HepG2 (cell line): ENCODE data around the gene VSX1. TPM values are rescaled to one million over a fixed set of nuclear protein-coding genes. Genes with fewer than 3 reads are reported as not detected.
A peak's percentile ranks its signal among the peaks of the same experiment; 100 is the strongest.

Source experiments
- CEBPB ChIP-seq: IDR thresholded peaks from 2 replicates; pipeline ENCODE4 v1.6.1; 2011; ENCODE audit warnings: low read depth, low read length, improper control_type of control experiment, borderline replicate concordance
- CEBPG ChIP-seq: IDR thresholded peaks from 2 replicates; pipeline ENCODE4 v1.6.1; 2016
- CREM ChIP-seq, 2 experiments: sonication (generic) in 1 of 2; formaldehyde crosslinking in 1 of 2; IDR thresholded peaks; 2 replicates each; pipeline versions ENCODE4 v1.4.0 to v1.6.1; 2016 to 2020; ENCODE audit warnings: antibody characterized with exemption in 1 of 2, mild to moderate bottlenecking in 1 of 2, missing genetic modification reagents in 1 of 2
- FOXK1 ChIP-seq: sonication (generic); formaldehyde crosslinking; IDR thresholded peaks from 2 replicates; pipeline ENCODE4 v1.4.0; 2020; ENCODE audit warnings: low read depth, missing genetic modification reagents, borderline replicate concordance
- HNF4A ChIP-seq: sonication (generic); formaldehyde crosslinking; IDR thresholded peaks from 2 replicates; pipeline ENCODE4 v1.4.0; 2020; ENCODE audit warnings: missing genetic modification reagents
- JDP2 ChIP-seq: sonication (generic); formaldehyde crosslinking; IDR thresholded peaks from 2 replicates; pipeline ENCODE4 v1.8.1; 2022; ENCODE audit warnings: missing genetic modification reagents, borderline replicate concordance
- MAF1 ChIP-seq: sonication (generic); formaldehyde crosslinking; IDR thresholded peaks from 2 replicates; pipeline ENCODE4 v1.5.0; 2020; ENCODE audit warnings: missing genetic modification reagents, borderline replicate concordance
- RAD21 ChIP-seq: fragments of 450-650 bp; formaldehyde crosslinking; IDR thresholded peaks from 2 replicates; pipeline ENCODE4 v1.5.0; 2020; ENCODE audit warnings: mild to moderate bottlenecking
- RARA ChIP-seq: IDR thresholded peaks from 2 replicates; pipeline ENCODE4 v1.6.1; 2016; ENCODE audit warnings: missing genetic modification reagents, missing compliant biosample characterization
- SIX1 ChIP-seq: sonication (generic); formaldehyde crosslinking; IDR thresholded peaks from 2 replicates; pipeline ENCODE4 v1.4.0; 2020; ENCODE audit warnings: missing genetic modification reagents, borderline replicate concordance
- ZNF24 ChIP-seq: fragments of 450-650 bp; IDR thresholded peaks from 2 replicates; pipeline ENCODE4 v1.6.1; 2017; ENCODE audit warnings: antibody characterized with exemption, mild to moderate bottlenecking
- ZNF547 ChIP-seq: sonication (generic); formaldehyde crosslinking; IDR thresholded peaks from 2 replicates; pipeline ENCODE4 v1.5.1; 2020; ENCODE audit warnings: mild to moderate bottlenecking, missing genetic modification reagents
- ZNF557 ChIP-seq: sonication (generic); formaldehyde crosslinking; IDR thresholded peaks from 2 replicates; pipeline ENCODE4 v1.4.0; 2020; ENCODE audit warnings: missing genetic modification reagents
- ZNF572 ChIP-seq: sonication (generic); formaldehyde crosslinking; IDR thresholded peaks from 2 replicates; pipeline ENCODE4 v1.5.1; 2020; ENCODE audit warnings: mild to moderate bottlenecking, missing genetic modification reagents
- ZNF670 ChIP-seq: sonication (generic); formaldehyde crosslinking; IDR thresholded peaks from 2 replicates; pipeline ENCODE4 v1.8.0; 2022; ENCODE audit warnings: mild to moderate bottlenecking, missing genetic modification reagents, borderline replicate concordance
- ZNF703 ChIP-seq: sonication (generic); formaldehyde crosslinking; IDR thresholded peaks from 2 replicates; pipeline ENCODE4 v1.5.1; 2020; ENCODE audit warnings: missing genetic modification reagents, mild to moderate bottlenecking, moderate library complexity, borderline replicate concordance
- ZNF773 ChIP-seq: sonication (generic); formaldehyde crosslinking; IDR thresholded peaks from 2 replicates; pipeline ENCODE4 v1.4.0; 2020; ENCODE audit warnings: missing genetic modification reagents, borderline replicate concordance
- polyA plus RNA-seq, 8 experiments: library from polyadenylated mRNA; depleted of rRNA in 3 of 8; stranded (reverse) in 7 of 8; unstranded in 1 of 8; fragments of >200 nt; fragmentation: Illumina TruSeq in 4 of 8; extraction: Trizol in 4 of 8; gene quantifications; 2 replicates each; pipeline versions ENCODE4 v1.2.1 to v1.2.3, GENCODE V29; 2011 to 2016; ENCODE audit warnings: low read depth in 4 of 8, missing spikeins in 1 of 8, mixed read lengths in 1 of 8; ENCODE audit not compliant: insufficient read depth in 1 of 8
- total RNA-seq, 5 experiments: library from RNA; depleted of rRNA; stranded (reverse); fragments of >200 nt; fragmentation: Illumina TruSeq; extraction: Trizol; gene quantifications; 2 replicates each; pipeline ENCODE4 v1.2.3, GENCODE V29; 2016; ENCODE audit warnings: low read depth in 1 of 5
- TF ChIP-seq, protein P1 (sequence below): sonication (generic); formaldehyde crosslinking; IDR thresholded peaks from 2 replicates; pipeline ENCODE4 v1.4.0; 2020; ENCODE audit warnings: low read depth, mild to moderate bottlenecking, missing genetic modification reagents
- TF ChIP-seq, protein P2 (sequence below): IDR thresholded peaks from 2 replicates; pipeline ENCODE4 v1.6.1; 2012; ENCODE audit warnings: low read depth, low read length, improper control_type of control experiment
- TF ChIP-seq, protein P3 (sequence below): sonication (generic); formaldehyde crosslinking; IDR thresholded peaks from 2 replicates; pipeline ENCODE4 v1.4.0; 2020; ENCODE audit warnings: missing genetic modification reagents
- TF ChIP-seq, protein P4 (sequence below): sonication (generic); formaldehyde crosslinking; IDR thresholded peaks from 2 replicates; pipeline ENCODE4 v1.4.0; 2020; ENCODE audit warnings: missing genetic modification reagents, low read depth, mild to moderate bottlenecking, borderline replicate concordance
- TF ChIP-seq, protein P5 (sequence below): IDR thresholded peaks from 2 replicates; pipeline ENCODE4 v1.6.1; 2016; ENCODE audit warnings: mild to moderate bottlenecking

VSX1 gene
- total and polyA plus RNA-seq, 2 of the 13 experiments (the other 11 are each of a cell fraction or from before 2014, with no cell fraction given), result 0.04 TPM; not detected in 1

DNA sequence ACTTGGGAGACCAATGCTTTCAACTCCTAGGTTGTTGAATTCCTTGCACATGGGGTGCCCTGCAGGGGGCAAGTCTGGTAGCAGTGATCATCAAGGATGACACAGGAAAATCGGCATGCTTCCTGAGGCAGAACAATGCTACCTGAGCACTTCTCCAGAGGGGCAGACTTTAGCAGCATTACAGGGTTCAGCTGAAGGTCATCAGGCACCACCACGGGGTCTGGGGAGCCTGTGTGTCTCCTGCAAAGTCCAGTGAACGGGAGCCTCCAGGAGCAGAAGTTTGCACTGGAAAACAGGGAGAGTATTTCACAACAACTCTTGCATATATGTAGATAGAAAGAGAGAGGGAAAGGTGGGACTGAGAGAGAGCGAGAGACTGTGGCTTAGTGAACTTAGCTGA, 10.2 kb downstream of the VSX1 start (continued):
- TF ChIP-seq, protein P1, sequence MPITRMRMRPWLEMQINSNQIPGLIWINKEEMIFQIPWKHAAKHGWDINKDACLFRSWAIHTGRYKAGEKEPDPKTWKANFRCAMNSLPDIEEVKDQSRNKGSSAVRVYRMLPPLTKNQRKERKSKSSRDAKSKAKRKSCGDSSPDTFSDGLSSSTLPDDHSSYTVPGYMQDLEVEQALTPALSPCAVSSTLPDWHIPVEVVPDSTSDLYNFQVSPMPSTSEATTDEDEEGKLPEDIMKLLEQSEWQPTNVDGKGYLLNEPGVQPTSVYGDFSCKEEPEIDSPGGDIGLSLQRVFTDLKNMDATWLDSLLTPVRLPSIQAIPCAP (CRISPR knock-in tag), result no peak
- TF ChIP-seq JDP2 (CRISPR knock-in tag), result no peak
- TF ChIP-seq ZNF24, result no peak
- TF ChIP-seq, protein P2, sequence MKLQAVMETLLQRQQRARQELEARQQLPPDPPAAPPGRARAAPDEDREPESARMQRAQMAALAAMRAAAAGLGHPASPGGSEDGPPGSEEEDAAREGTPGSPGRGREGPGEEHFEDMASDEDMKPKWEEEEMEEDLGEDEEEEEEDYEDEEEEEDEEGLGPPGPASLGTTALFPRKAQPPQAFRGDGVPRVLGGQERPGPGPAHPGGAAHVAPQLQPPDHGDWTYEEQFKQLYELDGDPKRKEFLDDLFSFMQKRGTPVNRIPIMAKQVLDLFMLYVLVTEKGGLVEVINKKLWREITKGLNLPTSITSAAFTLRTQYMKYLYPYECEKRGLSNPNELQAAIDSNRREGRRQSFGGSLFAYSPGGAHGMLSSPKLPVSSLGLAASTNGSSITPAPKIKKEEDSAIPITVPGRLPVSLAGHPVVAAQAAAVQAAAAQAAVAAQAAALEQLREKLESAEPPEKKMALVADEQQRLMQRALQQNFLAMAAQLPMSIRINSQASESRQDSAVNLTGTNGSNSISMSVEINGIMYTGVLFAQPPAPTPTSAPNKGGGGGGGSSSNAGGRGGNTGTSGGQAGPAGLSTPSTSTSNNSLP, result no peak
- TF ChIP-seq FOXK1 (CRISPR knock-in tag), result no peak
- no peak for TF ChIP-seq CREM (IDR thresholded peaks at IDR 0.05)
- no peak for TF ChIP-seq CREM (CRISPR knock-in tag; IDR thresholded peaks at IDR 0.05)
- no peak for TF ChIP-seq ZNF572
- TF ChIP-seq ZNF557, result no peak
- no peak for TF ChIP-seq MAF1 (CRISPR knock-in tag)
- peak; percentile 80 for TF ChIP-seq CEBPB
- TF ChIP-seq ZNF773, result no peak
- no peak for TF ChIP-seq RAD21
- TF ChIP-seq, protein P3, sequence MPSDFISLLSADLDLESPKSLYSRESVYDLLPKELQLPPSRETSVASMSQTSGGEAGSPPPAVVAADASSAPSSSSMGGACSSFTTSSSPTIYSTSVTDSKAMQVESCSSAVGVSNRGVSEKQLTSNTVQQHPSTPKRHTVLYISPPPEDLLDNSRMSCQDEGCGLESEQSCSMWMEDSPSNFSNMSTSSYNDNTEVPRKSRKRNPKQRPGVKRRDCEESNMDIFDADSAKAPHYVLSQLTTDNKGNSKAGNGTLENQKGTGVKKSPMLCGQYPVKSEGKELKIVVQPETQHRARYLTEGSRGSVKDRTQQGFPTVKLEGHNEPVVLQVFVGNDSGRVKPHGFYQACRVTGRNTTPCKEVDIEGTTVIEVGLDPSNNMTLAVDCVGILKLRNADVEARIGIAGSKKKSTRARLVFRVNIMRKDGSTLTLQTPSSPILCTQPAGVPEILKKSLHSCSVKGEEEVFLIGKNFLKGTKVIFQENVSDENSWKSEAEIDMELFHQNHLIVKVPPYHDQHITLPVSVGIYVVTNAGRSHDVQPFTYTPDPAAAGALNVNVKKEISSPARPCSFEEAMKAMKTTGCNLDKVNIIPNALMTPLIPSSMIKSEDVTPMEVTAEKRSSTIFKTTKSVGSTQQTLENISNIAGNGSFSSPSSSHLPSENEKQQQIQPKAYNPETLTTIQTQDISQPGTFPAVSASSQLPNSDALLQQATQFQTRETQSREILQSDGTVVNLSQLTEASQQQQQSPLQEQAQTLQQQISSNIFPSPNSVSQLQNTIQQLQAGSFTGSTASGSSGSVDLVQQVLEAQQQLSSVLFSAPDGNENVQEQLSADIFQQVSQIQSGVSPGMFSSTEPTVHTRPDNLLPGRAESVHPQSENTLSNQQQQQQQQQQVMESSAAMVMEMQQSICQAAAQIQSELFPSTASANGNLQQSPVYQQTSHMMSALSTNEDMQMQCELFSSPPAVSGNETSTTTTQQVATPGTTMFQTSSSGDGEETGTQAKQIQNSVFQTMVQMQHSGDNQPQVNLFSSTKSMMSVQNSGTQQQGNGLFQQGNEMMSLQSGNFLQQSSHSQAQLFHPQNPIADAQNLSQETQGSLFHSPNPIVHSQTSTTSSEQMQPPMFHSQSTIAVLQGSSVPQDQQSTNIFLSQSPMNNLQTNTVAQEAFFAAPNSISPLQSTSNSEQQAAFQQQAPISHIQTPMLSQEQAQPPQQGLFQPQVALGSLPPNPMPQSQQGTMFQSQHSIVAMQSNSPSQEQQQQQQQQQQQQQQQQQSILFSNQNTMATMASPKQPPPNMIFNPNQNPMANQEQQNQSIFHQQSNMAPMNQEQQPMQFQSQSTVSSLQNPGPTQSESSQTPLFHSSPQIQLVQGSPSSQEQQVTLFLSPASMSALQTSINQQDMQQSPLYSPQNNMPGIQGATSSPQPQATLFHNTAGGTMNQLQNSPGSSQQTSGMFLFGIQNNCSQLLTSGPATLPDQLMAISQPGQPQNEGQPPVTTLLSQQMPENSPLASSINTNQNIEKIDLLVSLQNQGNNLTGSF (CRISPR knock-in tag), result no peak
- peak; percentile 40 for TF ChIP-seq RARA
- TF ChIP-seq ZNF703, result no peak
- no peak for TF ChIP-seq SIX1
- no peak for TF ChIP-seq ZNF670
- TF ChIP-seq, protein P4, sequence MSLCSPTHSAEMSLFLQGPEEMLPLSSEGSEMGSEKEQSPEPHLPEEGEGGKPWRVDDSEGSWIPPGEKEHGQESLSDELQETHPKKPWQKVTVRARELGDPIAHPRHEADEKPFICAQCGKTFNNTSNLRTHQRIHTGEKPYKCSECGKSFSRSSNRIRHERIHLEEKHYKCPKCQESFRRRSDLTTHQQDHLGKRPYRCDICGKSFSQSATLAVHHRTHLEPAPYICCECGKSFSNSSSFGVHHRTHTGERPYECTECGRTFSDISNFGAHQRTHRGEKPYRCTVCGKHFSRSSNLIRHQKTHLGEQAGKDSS, result no peak
- TF ChIP-seq, protein P5, sequence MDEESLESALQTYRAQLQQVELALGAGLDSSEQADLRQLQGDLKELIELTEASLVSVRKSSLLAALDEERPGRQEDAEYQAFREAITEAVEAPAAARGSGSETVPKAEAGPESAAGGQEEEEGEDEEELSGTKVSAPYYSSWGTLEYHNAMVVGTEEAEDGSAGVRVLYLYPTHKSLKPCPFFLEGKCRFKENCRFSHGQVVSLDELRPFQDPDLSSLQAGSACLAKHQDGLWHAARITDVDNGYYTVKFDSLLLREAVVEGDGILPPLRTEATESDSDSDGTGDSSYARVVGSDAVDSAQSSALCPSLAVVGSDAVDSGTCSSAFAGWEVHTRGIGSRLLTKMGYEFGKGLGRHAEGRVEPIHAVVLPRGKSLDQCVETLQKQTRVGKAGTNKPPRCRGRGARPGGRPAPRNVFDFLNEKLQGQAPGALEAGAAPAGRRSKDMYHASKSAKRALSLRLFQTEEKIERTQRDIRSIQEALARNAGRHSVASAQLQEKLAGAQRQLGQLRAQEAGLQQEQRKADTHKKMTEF (CRISPR knock-in tag), result no peak
- peak; percentile 43; the same call in 1 of the 2 replicates for TF ChIP-seq CEBPG (CRISPR knock-in tag)
- no peak for TF ChIP-seq ZNF547 (CRISPR knock-in tag)
- TF ChIP-seq HNF4A (CRISPR knock-in tag), result peak; percentile 41; the same call in 1 of the 2 replicates
